Upper lobe of left lung (tissue), 6 donors: Measurements from ENCODE around the gene DENND5B. TPM values are rescaled to one million over a fixed set of nuclear protein-coding genes. Genes with fewer than 3 reads are reported as not detected.

Experiments used
- ATAC-seq, 2 donors: fragments of 200-7000 bp; cut with Tn5 transposase; one replicate each; pipeline ENCODE4 v1.9.1; 2022; ENCODE audit warnings: mild to moderate bottlenecking in 2 of 2, moderate library complexity in 2 of 2; ENCODE audit not compliant: low FRiP score in 2 of 2
- DNase-seq, 2 donors: peaks; one replicate each; pipeline ENCODE4 v3.0.0-alpha.2; 2019 to 2020
- H3K27ac ChIP-seq, 4 donors: fragments of 200-600 bp; sonication (generic); one replicate each; pipeline ENCODE4 v1.5.1; 2016 to 2019
- H3K27me3 ChIP-seq, 4 donors: fragments of 200-600 bp; sonication (generic); one replicate each; pipeline ENCODE4 v1.5.1; 2017 to 2019
- H3K36me3 ChIP-seq, 4 donors: fragments of 200-600 bp; sonication (generic); one replicate each; pipeline ENCODE4 v1.5.1; 2016 to 2019
- H3K4me1 ChIP-seq, 4 donors: fragments of 200-600 bp; sonication (generic); one replicate each; pipeline ENCODE4 v1.5.1; 2018 to 2019
- H3K4me3 ChIP-seq, 4 donors: fragments of 200-600 bp; sonication (generic); one replicate each; pipeline ENCODE4 v1.5.1; 2017 to 2019; ENCODE audit warnings: mild to moderate bottlenecking in 2 of 4, moderate library complexity in 1 of 4
- H3K9me3 ChIP-seq, 4 donors: fragments of 200-600 bp; sonication (generic); one replicate each; pipeline ENCODE4 v1.5.1; 2018 to 2019
- CTCF ChIP-seq, 6 experiments: fragments of 450-650 bp in 4 of 6; fragments of 200-600 bp in 2 of 6; sonication (generic) in 2 of 6; IDR thresholded peaks; one replicate each; pipeline ENCODE4 v1.5.1; 2016 to 2019; ENCODE audit warnings: antibody characterized with exemption in 6 of 6
- EP300 ChIP-seq, 4 donors: sonication (generic); formaldehyde crosslinking; IDR thresholded peaks; one replicate each; pipeline ENCODE4 v1.5.1; 2017; ENCODE audit warnings: antibody characterized with exemption in 4 of 4, control low read depth in 2 of 4
- POLR2A ChIP-seq, 4 donors: fragments of 450-650 bp; IDR thresholded peaks; one replicate each; pipeline ENCODE4 v1.5.1; 2016 to 2017; ENCODE audit warnings: antibody characterized with exemption in 4 of 4, mild to moderate bottlenecking in 2 of 4
- POLR2AphosphoS5 ChIP-seq, 2 donors: sonication (generic); formaldehyde crosslinking; IDR thresholded peaks; one replicate each; pipeline ENCODE4 v1.5.1; 2017; ENCODE audit warnings: antibody characterized with exemption in 2 of 2
- WGBS, 2 donors: methylation state at CpG; one replicate each; pipeline ENCODE4 v1.1.5; 2017 to 2018; 5-methylcytosine and 5-hydroxymethylcytosine counted together
- total RNA-seq, 6 donors: library from RNA; depleted of rRNA in 4 of 6; stranded (reverse); fragments of >200 nt in 4 of 6; gene quantifications; one replicate each; pipeline versions ENCODE4 v1.1.0 to v1.2.1, GENCODE V29; 2016 to 2021
- donor health status: DM: no; HTN: no; CAD: no; lungs with moderate emphysema.
- donor health status: DM: no; HTN: yes; CAD: no; lungs with severe emphysema.

Gene DENND5B
- total RNA-seq, 6 donors from 2014 or later = 4.1 to 12.6 (median 5.8) TPM

- no peaks in the 10 kb centered on the region for H3K36me3 ChIP-seq
- H3K4me1 ChIP-seq = no peaks in the 10 kb centered on the region
- no peaks in the 10 kb centered on the region for H3K9me3 ChIP-seq
- no peaks in the 10 kb centered on the region for H3K27me3 ChIP-seq
- H3K4me3 ChIP-seq = no peak overlapping the region
- DNase-seq (no peak), ATAC-seq (no peak)
- H3K27ac ChIP-seq = no peak overlapping the region
- no peak for TF ChIP-seq CTCF (IDR thresholded peaks at IDR 0.05)
- TF ChIP-seq POLR2AphosphoS5 (IDR thresholded peaks at IDR 0.05) = no peak
- no peak for TF ChIP-seq POLR2A (IDR thresholded peaks at IDR 0.05)
- no peak for TF ChIP-seq EP300 (IDR thresholded peaks at IDR 0.05)
- 79 to 82% methylated on average over 7 of the region's 7 CpGs for WGBS, 2 donors
Observed at GRCh38 chr12:31471823-31472222, 119.1 kb downstream of the DENND5B start.

GRCh38 chr12:31471051-31471450 is 119.9 kb downstream of the DENND5B start:
- 77 to 88% methylated on average over 6 of the region's 6 CpGs for WGBS, 2 donors

GRCh38 chr12:31470459-31470858 is 120.5 kb downstream of the DENND5B start:
- H3K4me1 ChIP-seq = no peaks in the 10 kb centered on the region
- ATAC-seq (no peak), DNase-seq (no peak)
- no peak overlapping the region for H3K4me3 ChIP-seq
- TF ChIP-seq POLR2A (IDR thresholded peaks at IDR 0.05) = no peak
- TF ChIP-seq CTCF (IDR thresholded peaks at IDR 0.05) = no peak
- no peak for TF ChIP-seq EP300 (IDR thresholded peaks at IDR 0.05)
- TF ChIP-seq POLR2AphosphoS5 (IDR thresholded peaks at IDR 0.05) = no peak
- H3K36me3 ChIP-seq = no peaks in the 10 kb centered on the region
- H3K27me3 ChIP-seq = no peaks in the 10 kb centered on the region
- H3K27ac ChIP-seq = no peak overlapping the region
- no peaks in the 10 kb centered on the region for H3K9me3 ChIP-seq

More at GRCh38 chr12:31471051-31471450, 119.9 kb downstream of the DENND5B start:
- Histone ChIP-seq H3K9me3 (no peaks in the 10 kb centered on the region), H3K36me3 (no peaks in the 10 kb centered on the region), H3K4me3 (no peak overlapping the region), H3K4me1 (no peaks in the 10 kb centered on the region), H3K27ac (no peak overlapping the region), H3K27me3 (no peaks in the 10 kb centered on the region)
- ATAC-seq (no peak), DNase-seq (no peak)
- TF ChIP-seq POLR2AphosphoS5 (IDR thresholded peaks at IDR 0.05) = no peak
- no peak for TF ChIP-seq EP300 (IDR thresholded peaks at IDR 0.05)
- TF ChIP-seq POLR2A (IDR thresholded peaks at IDR 0.05) = no peak
- no peak for TF ChIP-seq CTCF (IDR thresholded peaks at IDR 0.05)

- Histone ChIP-seq H3K36me3 (no peaks in the 10 kb centered on the region), H3K4me1 (no peaks in the 10 kb centered on the region), H3K27me3 (no peaks in the 10 kb centered on the region), H3K9me3 (no peaks in the 10 kb centered on the region), H3K4me3 (no peak overlapping the region), H3K27ac (no peak overlapping the region)
- DNase-seq = no peak
- no peak for ATAC-seq
- TF ChIP-seq POLR2A (IDR thresholded peaks at IDR 0.05) (no peak), EP300 (IDR thresholded peaks at IDR 0.05) (no peak), POLR2AphosphoS5 (IDR thresholded peaks at IDR 0.05) (no peak), CTCF (IDR thresholded peaks at IDR 0.05) (no peak)
Observed at GRCh38 chr12:31466768-31467167, 124.2 kb downstream of the DENND5B start.

GRCh38 chr12:31465002-31465401 is 125.9 kb downstream of the DENND5B start:
- no peak for DNase-seq
- Histone ChIP-seq H3K36me3 (no peaks in the 10 kb centered on the region), H3K27ac (no peak overlapping the region), H3K27me3 (no peaks in the 10 kb centered on the region), H3K4me3 (no peak overlapping the region), H3K9me3 (no peaks in the 10 kb centered on the region), H3K4me1 (no peaks in the 10 kb centered on the region)
- TF ChIP-seq POLR2AphosphoS5 (IDR thresholded peaks at IDR 0.05) (no peak), POLR2A (IDR thresholded peaks at IDR 0.05) (no peak), CTCF (IDR thresholded peaks at IDR 0.05) (no peak), EP300 (IDR thresholded peaks at IDR 0.05) (no peak)
- no peak for ATAC-seq
- 92 to 100% methylated on average over 2 of the region's 2 CpGs for WGBS, 2 donors
